Mucosa of stomach (tissue), 1 donor: ENCODE measurements around the gene HBE1.

Experiments used
- H3K27me3 ChIP-seq: one replicate; pipeline ENCODE4 v1.7.0; 2013; ENCODE audit warnings: mild to moderate bottlenecking, low read length; ENCODE audit not compliant: control insufficient read depth, insufficient read depth
- H3K36me3 ChIP-seq: one replicate; pipeline ENCODE4 v1.7.0; 2013; ENCODE audit warnings: low read length; ENCODE audit not compliant: control insufficient read depth, insufficient read depth
- H3K4me1 ChIP-seq: one replicate; pipeline ENCODE4 v1.7.0; 2013; ENCODE audit warnings: mild to moderate bottlenecking, low read length; ENCODE audit not compliant: control insufficient read depth, insufficient read depth
- H3K4me3 ChIP-seq: one replicate; pipeline ENCODE4 v1.7.0; 2013; ENCODE audit warnings: low read length
- H3K9ac ChIP-seq: one replicate; pipeline ENCODE4 v1.7.0; 2013; ENCODE audit warnings: mild to moderate bottlenecking, low read length, moderate library complexity
- H3K9me3 ChIP-seq: one replicate; pipeline ENCODE4 v1.7.0; 2013; ENCODE audit warnings: mild to moderate bottlenecking, low read length, moderate library complexity; ENCODE audit not compliant: control insufficient read depth
- donor health status: Pancreatic carcinoma.

The HBE1 gene

GRCh38 chr11:5293028-5293427 is 23.3 kb upstream of the HBE1 start:
- Histone ChIP-seq H3K4me3 (no peak overlapping the region), H3K4me1 (no peaks in the 10 kb centered on the region), H3K9ac (no peak overlapping the region), H3K9me3 (no peaks in the 10 kb centered on the region), H3K36me3 (no peaks in the 10 kb centered on the region), H3K27me3 (no peaks in the 10 kb centered on the region)

DNA sequence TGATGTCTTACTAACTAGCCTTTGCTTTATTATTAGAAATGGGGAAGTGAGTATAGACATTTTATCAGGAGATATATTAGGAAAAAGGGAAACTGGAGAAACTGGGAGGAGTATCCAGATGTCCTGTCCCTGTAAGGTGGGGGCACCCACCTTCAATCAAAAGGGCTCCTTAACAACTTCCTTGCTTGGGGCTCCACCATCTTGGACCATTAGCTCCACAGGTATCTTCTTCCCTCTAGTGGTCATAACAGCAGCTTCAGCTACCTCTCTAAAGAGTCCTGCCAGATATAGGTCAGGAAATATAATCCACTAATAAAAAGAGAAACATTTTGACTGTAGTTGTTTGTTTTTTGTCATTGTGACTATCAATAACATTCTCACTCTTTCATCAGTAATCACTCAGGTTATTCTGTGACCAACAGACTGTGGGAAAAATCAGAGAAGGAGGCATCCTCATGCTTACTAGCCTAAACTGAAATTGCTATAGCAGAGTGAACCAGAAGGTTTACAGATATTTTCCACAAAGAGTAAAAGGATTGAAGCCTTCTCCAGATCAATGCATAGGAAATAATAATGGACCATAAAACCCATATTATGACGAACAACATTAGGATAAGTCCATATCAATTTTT is 21.6 kb upstream of the HBE1 start:
- Histone ChIP-seq H3K9me3 (no peaks in the 10 kb centered on the region), H3K4me3 (no peak overlapping the region), H3K27me3 (no peaks in the 10 kb centered on the region), H3K9ac (no peak overlapping the region), H3K36me3 (no peaks in the 10 kb centered on the region), H3K4me1 (no peaks in the 10 kb centered on the region)

DNA sequence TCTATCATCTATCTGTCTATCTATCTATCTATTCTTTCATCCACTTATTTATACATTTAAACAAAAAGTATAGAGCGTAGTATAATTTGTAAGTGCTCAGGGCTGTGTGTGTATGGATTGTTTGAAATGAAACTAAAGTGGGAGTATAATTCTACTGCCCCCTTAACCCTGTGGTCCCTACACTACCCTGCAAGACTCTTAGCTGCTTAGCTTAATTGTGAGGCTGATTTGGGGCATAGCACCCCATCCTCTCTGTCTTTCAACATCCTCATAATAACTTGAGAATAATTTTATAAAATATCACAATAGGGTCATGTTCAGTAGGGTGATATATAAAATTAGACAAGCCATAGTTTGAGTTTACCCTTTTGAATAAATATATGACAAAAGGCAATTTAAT is 20.4 kb upstream of the HBE1 start:
- H3K36me3 ChIP-seq, result no peaks in the 10 kb centered on the region
- H3K4me1 ChIP-seq, result no peaks in the 10 kb centered on the region
- no peaks in the 10 kb centered on the region for H3K9me3 ChIP-seq
- H3K27me3 ChIP-seq, result no peaks in the 10 kb centered on the region
- H3K9ac ChIP-seq, result no peak overlapping the region
- no peak overlapping the region for H3K4me3 ChIP-seq

DNA sequence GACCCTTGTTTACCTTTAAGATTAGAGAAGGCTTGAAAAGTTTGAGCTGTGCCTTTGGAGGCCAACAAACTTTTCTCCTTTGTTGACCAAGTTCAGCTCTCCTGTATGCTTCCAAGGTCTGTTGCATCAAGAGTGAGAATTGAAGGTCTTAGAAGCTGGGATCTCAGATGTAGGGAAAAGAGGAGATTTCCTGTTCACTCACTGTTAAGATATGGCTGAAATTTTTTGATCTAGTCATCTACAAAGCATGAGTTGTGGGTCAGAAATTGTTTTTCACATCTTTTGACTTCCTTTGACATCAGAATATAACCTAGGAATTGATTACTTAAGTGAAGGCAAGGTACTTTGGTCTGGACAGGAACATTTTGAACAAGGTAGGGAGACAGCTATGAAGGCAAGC is 20.0 kb upstream of the HBE1 start:
- Histone ChIP-seq H3K36me3 (no peaks in the 10 kb centered on the region), H3K9ac (no peak overlapping the region), H3K4me3 (no peak overlapping the region), H3K4me1 (no peaks in the 10 kb centered on the region), H3K27me3 (no peaks in the 10 kb centered on the region), H3K9me3 (no peaks in the 10 kb centered on the region)

GRCh38 chr11:5288906-5289550 is 19.3 kb upstream of the HBE1 start:
- Histone ChIP-seq H3K9ac (no peak overlapping the region), H3K27me3 (no peaks in the 10 kb centered on the region), H3K9me3 (no peaks in the 10 kb centered on the region)

GRCh38 chr11:5288108-5288905 is 18.6 kb upstream of the HBE1 start:
- Histone ChIP-seq H3K4me1 (no peaks in the 10 kb centered on the region), H3K4me3 (no peak overlapping the region), H3K27me3 (no peaks in the 10 kb centered on the region), H3K36me3 (no peaks in the 10 kb centered on the region), H3K9ac (no peak overlapping the region), H3K9me3 (no peaks in the 10 kb centered on the region)

More at GRCh38 chr11:5288906-5289550, 19.3 kb upstream of the HBE1 start:
- no peak overlapping the region for H3K4me3 ChIP-seq
- no peaks in the 10 kb centered on the region for H3K36me3 ChIP-seq
- H3K4me1 ChIP-seq, result no peaks in the 10 kb centered on the region

GRCh38 chr11:5286901-5287300 is 17.2 kb upstream of the HBE1 start:
- no peaks in the 10 kb centered on the region for H3K9me3 ChIP-seq
- H3K27me3 ChIP-seq, result no peaks in the 10 kb centered on the region
- H3K9ac ChIP-seq, result no peak overlapping the region
- no peaks in the 10 kb centered on the region for H3K36me3 ChIP-seq
- no peaks in the 10 kb centered on the region for H3K4me1 ChIP-seq
- no peak overlapping the region for H3K4me3 ChIP-seq

GRCh38 chr11:5286351-5286750 is 16.6 kb upstream of the HBE1 start:
- H3K4me1 ChIP-seq, result no peaks in the 10 kb centered on the region
- H3K27me3 ChIP-seq, result no peaks in the 10 kb centered on the region
- H3K9me3 ChIP-seq, result no peaks in the 10 kb centered on the region
- H3K4me3 ChIP-seq, result no peak overlapping the region
- H3K36me3 ChIP-seq, result no peaks in the 10 kb centered on the region
- H3K9ac ChIP-seq, result no peak overlapping the region

DNA sequence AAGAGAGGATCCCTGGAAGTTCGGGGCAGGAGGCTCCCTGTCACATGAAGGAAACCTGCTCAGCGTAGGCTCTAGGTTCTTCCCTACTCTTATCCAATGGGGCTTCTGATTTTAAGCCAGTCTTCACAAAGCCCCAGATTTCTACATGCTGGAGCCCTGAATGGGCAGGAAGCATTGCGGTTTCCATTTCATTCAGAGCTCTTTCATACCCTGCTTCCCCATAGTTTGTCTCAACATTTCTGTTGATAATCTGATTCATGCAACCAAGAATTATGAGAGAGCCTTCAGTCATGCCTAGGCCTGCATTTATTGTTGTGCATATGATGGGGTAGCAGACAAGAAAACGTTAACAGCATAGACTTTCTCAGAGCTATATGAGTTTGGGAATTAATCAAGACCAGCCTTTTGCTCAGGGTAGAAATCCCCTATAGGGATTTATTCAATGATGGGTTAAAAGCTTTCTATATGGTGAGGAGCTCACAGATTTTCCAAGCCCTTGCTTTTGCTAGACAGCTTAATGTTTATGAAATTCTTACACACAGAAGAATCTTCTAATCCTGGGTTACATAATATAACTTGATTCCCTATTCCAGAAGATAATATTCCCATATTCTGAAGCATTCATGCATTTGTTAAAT is 16.1 kb upstream of the HBE1 start:
- H3K9ac ChIP-seq, result no peak overlapping the region
- no peaks in the 10 kb centered on the region for H3K9me3 ChIP-seq
- no peaks in the 10 kb centered on the region for H3K27me3 ChIP-seq
- no peaks in the 10 kb centered on the region for H3K4me1 ChIP-seq
- no peak overlapping the region for H3K4me3 ChIP-seq
- H3K36me3 ChIP-seq, result no peaks in the 10 kb centered on the region

DNA sequence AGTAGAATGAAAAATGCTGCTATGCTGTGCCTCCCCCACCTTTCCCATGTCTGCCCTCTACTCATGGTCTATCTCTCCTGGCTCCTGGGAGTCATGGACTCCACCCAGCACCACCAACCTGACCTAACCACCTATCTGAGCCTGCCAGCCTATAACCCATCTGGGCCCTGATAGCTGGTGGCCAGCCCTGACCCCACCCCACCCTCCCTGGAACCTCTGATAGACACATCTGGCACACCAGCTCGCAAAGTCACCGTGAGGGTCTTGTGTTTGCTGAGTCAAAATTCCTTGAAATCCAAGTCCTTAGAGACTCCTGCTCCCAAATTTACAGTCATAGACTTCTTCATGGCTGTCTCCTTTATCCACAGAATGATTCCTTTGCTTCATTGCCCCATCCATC is 14.9 kb upstream of the HBE1 start:
- H3K9ac ChIP-seq, result no peak overlapping the region
- H3K4me3 ChIP-seq, result no peak overlapping the region
- H3K27me3 ChIP-seq, result no peaks in the 10 kb centered on the region
- H3K36me3 ChIP-seq, result no peaks in the 10 kb centered on the region
- H3K4me1 ChIP-seq, result no peaks in the 10 kb centered on the region
- no peaks in the 10 kb centered on the region for H3K9me3 ChIP-seq

DNA sequence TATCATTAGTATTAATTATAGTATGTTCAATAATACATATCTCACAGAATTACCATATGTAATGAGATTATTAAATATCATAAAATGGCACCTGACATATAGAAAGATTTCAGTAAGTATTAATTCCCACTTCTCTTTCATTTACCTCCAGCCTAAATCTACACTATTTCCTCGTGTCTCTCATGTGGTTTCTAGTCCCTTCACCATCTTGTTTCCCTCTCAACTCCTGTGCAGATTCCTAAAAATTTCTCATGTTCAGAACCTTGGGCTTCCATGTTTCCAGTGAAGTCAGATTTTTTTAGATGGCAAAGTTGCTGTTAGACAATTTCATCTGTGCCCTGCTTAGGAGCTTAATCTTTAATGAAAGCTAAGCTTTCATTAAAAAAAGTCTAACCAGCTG is 14.1 kb upstream of the HBE1 start:
- H3K9ac ChIP-seq, result no peak overlapping the region
- H3K4me3 ChIP-seq, result no peak overlapping the region
- no peaks in the 10 kb centered on the region for H3K27me3 ChIP-seq
- no peaks in the 10 kb centered on the region for H3K9me3 ChIP-seq
- H3K4me1 ChIP-seq, result no peaks in the 10 kb centered on the region
- no peaks in the 10 kb centered on the region for H3K36me3 ChIP-seq

GRCh38 chr11:5283086-5283485 is 13.3 kb upstream of the HBE1 start:
- Histone ChIP-seq H3K9ac (no peak overlapping the region), H3K4me1 (no peaks in the 10 kb centered on the region), H3K36me3 (no peaks in the 10 kb centered on the region), H3K9me3 (no peaks in the 10 kb centered on the region), H3K4me3 (no peak overlapping the region), H3K27me3 (no peaks in the 10 kb centered on the region)
